HS-5 (cell line): Measurements from ENCODE around the gene PCDHGB6.
"Not testable (repeated sequence)": the region's sequence is repeated elsewhere in the genome, so short reads cannot be mapped to it uniquely, and the experiment has no call there.

Experiments used
- DNase-seq: peaks from one replicate; pipeline ENCODE4 v3.0.0-alpha.2; 2012; ENCODE audit warnings: low read depth

The PCDHGB6 gene

GRCh38 chr5:141388661-141389060 lies 19.2 kb upstream of the PCDHGB6 start:
- DNase-seq = no peak

GRCh38 chr5:141389153-141390042 lies 18.4 kb upstream of the PCDHGB6 start:
- DNase-seq = no peak

- DNase-seq = no peak
Observed at GRCh38 chr5:141392429-141393198, 15.2 kb upstream of the PCDHGB6 start, which contains the start of gene PCDHGA8. TSS of gene PCDHGA8 (plus strand) at chr5:141392633. CDS start at chr5:141392814, 181 bp downstream.

GRCh38 chr5:141393267-141393666 lies 14.6 kb upstream of the PCDHGB6 start:
- DNase-seq = no peak

- DNase-seq = not testable (repeated sequence)
Observed at GRCh38 chr5:141394401-141395187, 13.2 kb upstream of the PCDHGB6 start.

- DNase-seq = not testable (repeated sequence)
Observed at GRCh38 chr5:141397756-141398551, 9.9 kb upstream of the PCDHGB6 start, which contains the start of gene PCDHGB5. TSS of gene PCDHGB5 (plus strand) at chr5:141397947. CDS start at chr5:141398128, 181 bp downstream.

- DNase-seq = no peak
Observed at GRCh38 chr5:141398608-141399007, 9.2 kb upstream of the PCDHGB6 start.

- DNase-seq = no peak
Observed at GRCh38 chr5:141399555-141400258, 8.1 kb upstream of the PCDHGB6 start.

GRCh38 chr5:141402553-141403243 lies 5.1 kb upstream of the PCDHGB6 start, which contains the start of gene PCDHGA9:
TSS of gene PCDHGA9 (plus strand) at chr5:141402778. CDS start at chr5:141402953, 175 bp downstream.
- no peak for DNase-seq

- DNase-seq = no peak
Observed at GRCh38 chr5:141403387-141403786, 4.4 kb upstream of the PCDHGB6 start.

- no peak for DNase-seq
Observed at GRCh38 chr5:141409598-141410306, 1.9 kb downstream of the PCDHGB6 start.

- DNase-seq = no peak
Observed at GRCh38 chr5:141411575-141411974, 3.8 kb downstream of the PCDHGB6 start.

- DNase-seq = no peak
Observed at GRCh38 chr5:141412854-141413539, 5.2 kb downstream of the PCDHGB6 start, which contains the start of gene PCDHGA10. TSS of gene PCDHGA10 (plus strand) at chr5:141412987. CDS start at chr5:141413176, 189 bp downstream.

- DNase-seq = no peak
Observed at GRCh38 chr5:141413540-141414069, 5.8 kb downstream of the PCDHGB6 start.

GRCh38 chr5:141414548-141415274 lies 6.9 kb downstream of the PCDHGB6 start:
- not testable (repeated sequence) for DNase-seq

GRCh38 chr5:141415275-141415618 lies 7.4 kb downstream of the PCDHGB6 start:
- DNase-seq = not testable (repeated sequence)

GRCh38 chr5:141417494-141418172 lies 9.8 kb downstream of the PCDHGB6 start, which contains the start of gene PCDHGB7:
TSS of gene PCDHGB7 (plus strand) at chr5:141417677. CDS start at chr5:141417860, 183 bp downstream.
- DNase-seq = not testable (repeated sequence)
